Measurements from ENCODE around the gene LMNA. TPM values are rescaled to one million over a fixed set of nuclear protein-coding genes. Genes with fewer than 3 reads are reported as not detected.

Gene LMNA
- total RNA-seq, 1 experiment from 2014 or later: 51.0 TPM

GRCh38 chr1:156148216-156148615 is 33.7 kb downstream of the LMNA start:
- H4K91ac ChIP-seq (ENCODE audit: insufficient read length, low read depth, low read length): no peak overlapping the region
- no peak overlapping the region for H2BK15ac ChIP-seq (ENCODE audit: low read depth, low read length)
- no peak overlapping the region for H3K27ac ChIP-seq (ENCODE audit: insufficient read length, low read depth, low read length)
- no peak overlapping the region for H2BK20ac ChIP-seq (ENCODE audit: low read depth, low read length, poor library complexity, severe bottlenecking)
- no peak overlapping the region for H2BK5ac ChIP-seq (ENCODE audit: insufficient read length, low read length)
- no peak overlapping the region for H3K9ac ChIP-seq (ENCODE audit: extremely low read depth, insufficient read length, low read length)
- no peak overlapping the region for H3K23ac ChIP-seq (ENCODE audit: insufficient read length, low read depth, low read length)
- no peak overlapping the region for H2BK120ac ChIP-seq (ENCODE audit: low read depth, low read length, poor library complexity, severe bottlenecking)
- H3K23me2 ChIP-seq (ENCODE audit: insufficient read length, low read depth, low read length, poor library complexity, severe bottlenecking): no peaks in the 10 kb centered on the region
- peaks cover 27% of the 10 kb centered on the region for H3K4me1 ChIP-seq (ENCODE audit: insufficient read depth, low read length)
- peaks cover 69 to 73% of the 10 kb centered on the region in 2 experiments for H3K4me1 Mint-ChIP-seq
- no peaks in the 10 kb centered on the region for H3K36me3 Mint-ChIP-seq (ENCODE audit: insufficient read depth in 1 of 3, low read depth in 3 of 3)
- no CpG with 5 or more reads among the region's 6 CpGs for WGBS (ENCODE audit: extremely low coverage, insufficient read length, low lambda C conversion rate)
- H3K4me2 ChIP-seq (ENCODE audit: insufficient read depth, insufficient read length, low read length): no peak overlapping the region
- no peaks in the 10 kb centered on the region for H3K9me3 Mint-ChIP-seq
- no peaks in the 10 kb centered on the region for H3K79me2 ChIP-seq (ENCODE audit: insufficient read depth, low read length)
- H3K18ac ChIP-seq (ENCODE audit: insufficient read length, low read depth, low read length): peak overlapping the region; percentile 15
- no peaks in the 10 kb centered on the region for H3K79me1 ChIP-seq (ENCODE audit: insufficient read depth, low read depth, low read length, poor library complexity, severe bottlenecking)
- H3K27me3 Mint-ChIP-seq (ENCODE audit: low read depth): no peaks in the 10 kb centered on the region; the same call in 1 of the 2 replicates
- no peak overlapping the region for H3K4ac ChIP-seq (ENCODE audit: low read depth, low read length)
- no peak overlapping the region for H3T11ph ChIP-seq (ENCODE audit: low read length)
- no peaks in the 10 kb centered on the region for H3K27me3 ChIP-seq (ENCODE audit: insufficient read depth, low read length)
- H4K8ac ChIP-seq (replicated peaks; ENCODE audit: insufficient read length, low read depth, low read length): no peak overlapping the region
- DNase-seq: no peak
- H3K9me3 ChIP-seq (ENCODE audit: control insufficient read depth, low read depth, low read length): no peaks in the 10 kb centered on the region
- no peak overlapping the region for H2AFZ ChIP-seq (ENCODE audit: low read length)
- H3K14ac ChIP-seq (ENCODE audit: insufficient read depth, low read length): no peak overlapping the region
- H2BK12ac ChIP-seq (ENCODE audit: insufficient read length, low read depth, low read length): no peak overlapping the region
- TF ChIP-seq CTCF (conservative IDR thresholded peaks at IDR 0.05): no peak
- H2AK5ac ChIP-seq (ENCODE audit: insufficient read length, low read length): no peak overlapping the region
- H3K27ac Mint-ChIP-seq: peak overlapping the region in 1 of 3 experiments; percentile 87; a peak in 1 of 7 replicates
- H4K5ac ChIP-seq (ENCODE audit: insufficient read length, low read depth, low read length): no peak overlapping the region
- peak overlapping the region in 1 of 2 experiments; percentile 8; a peak in 1 of 5 replicates for H3K4me3 Mint-ChIP-seq
- no peak overlapping the region for H3K56ac ChIP-seq (ENCODE audit: insufficient read length, low read depth, low read length)
- no peaks in the 10 kb centered on the region for H4K20me1 ChIP-seq (ENCODE audit: control insufficient read depth, insufficient read depth, insufficient read length)

All from H9 (cell line).